ENCODE results near the gene ZNF570. TPM values are rescaled to one million over a fixed set of nuclear protein-coding genes. Genes with fewer than 3 reads are reported as not detected.

The ZNF570 gene
- total RNA-seq, result 9.1 and 11.0 TPM in 2 replicates

DNA sequence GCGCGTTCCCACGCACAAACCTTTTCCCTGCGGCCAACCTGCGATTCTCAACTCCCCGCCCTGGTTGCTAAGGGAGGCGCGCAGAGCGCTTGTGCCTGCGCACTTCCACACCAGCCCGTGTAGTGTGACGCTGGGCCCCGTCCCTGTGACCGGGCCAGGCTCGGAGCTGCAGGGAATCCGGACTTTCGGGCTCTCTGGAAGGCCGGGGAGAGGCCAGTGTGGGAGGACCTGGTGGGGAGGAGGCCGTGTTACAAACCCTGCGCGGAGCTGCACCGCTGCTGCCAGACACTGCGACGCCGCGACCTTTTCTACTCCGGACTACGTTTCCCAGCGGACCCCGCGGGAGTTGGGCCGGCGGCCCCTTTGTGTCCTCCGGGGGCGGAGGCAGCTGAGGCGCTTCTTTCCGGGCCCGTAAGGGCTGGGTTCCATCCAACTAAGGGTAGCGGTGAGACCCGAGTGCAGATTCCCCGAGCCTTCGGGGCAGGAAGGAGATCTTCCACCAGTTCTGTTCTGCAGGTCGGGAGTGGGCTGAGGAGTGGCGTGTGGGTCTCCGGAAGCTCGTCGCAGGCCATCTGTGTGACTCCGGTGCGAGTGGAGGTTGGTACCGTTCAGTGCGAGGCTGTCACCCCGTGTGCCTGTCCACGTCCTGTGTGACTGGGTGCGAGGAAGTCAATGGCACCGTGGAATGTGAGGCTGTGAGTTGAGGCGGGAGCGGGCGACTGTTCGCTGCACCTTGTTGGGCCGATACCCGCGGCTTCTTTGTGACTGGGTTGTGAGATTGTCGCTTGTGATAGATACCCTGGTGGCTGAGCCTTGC is at the start of gene ZNF570:
ZNF570 (plus strand) TSS at position 396 of the 817 bp plus-strand sequence. CDS start 999 bp downstream, outside the sequence.

DNA sequence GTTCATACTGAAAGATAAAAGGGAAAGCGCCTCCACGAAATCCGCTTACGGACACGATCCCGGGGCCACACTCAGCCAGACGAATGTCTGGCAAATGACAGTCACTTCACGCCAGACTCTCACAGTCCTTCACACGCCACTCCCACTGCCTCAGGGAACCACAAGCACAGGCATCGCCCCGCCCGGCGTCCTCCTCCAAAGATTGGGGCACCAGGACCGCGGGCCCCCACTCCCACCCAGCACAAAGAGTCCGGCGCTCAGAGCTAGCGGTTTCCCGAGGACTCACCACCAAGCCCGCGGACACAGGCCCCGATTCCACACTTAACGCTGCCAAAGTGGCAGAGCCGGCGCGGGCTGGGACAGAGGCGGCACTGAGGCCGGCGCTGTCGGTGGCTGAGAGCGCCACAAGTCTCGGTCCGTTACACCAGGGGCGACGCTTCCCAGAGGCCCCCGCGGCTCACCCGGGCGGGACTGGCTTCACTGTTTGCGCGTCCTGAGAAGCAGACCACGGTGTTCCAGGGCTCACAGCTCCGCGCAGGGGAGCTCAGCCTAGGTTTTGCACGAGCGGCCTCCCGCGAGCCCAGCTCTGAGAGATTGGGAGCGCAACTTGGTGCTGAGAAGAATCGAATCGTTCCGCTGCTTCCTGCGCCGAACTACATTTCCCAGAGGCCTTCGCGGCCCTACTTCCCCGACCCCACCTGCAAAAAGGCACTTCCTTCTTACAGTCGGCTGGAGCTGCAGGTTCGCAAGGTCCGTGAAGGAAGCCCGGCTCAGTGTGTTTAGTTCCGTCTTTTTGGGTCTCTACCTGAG is 2.2 kb upstream of the ZNF570 start, which contains the start of gene ZNF569:
ZNF569 (minus strand) TSS at position 647 of the 810 bp plus-strand sequence. CDS start 22,523 bp downstream, outside the sequence.

DNA sequence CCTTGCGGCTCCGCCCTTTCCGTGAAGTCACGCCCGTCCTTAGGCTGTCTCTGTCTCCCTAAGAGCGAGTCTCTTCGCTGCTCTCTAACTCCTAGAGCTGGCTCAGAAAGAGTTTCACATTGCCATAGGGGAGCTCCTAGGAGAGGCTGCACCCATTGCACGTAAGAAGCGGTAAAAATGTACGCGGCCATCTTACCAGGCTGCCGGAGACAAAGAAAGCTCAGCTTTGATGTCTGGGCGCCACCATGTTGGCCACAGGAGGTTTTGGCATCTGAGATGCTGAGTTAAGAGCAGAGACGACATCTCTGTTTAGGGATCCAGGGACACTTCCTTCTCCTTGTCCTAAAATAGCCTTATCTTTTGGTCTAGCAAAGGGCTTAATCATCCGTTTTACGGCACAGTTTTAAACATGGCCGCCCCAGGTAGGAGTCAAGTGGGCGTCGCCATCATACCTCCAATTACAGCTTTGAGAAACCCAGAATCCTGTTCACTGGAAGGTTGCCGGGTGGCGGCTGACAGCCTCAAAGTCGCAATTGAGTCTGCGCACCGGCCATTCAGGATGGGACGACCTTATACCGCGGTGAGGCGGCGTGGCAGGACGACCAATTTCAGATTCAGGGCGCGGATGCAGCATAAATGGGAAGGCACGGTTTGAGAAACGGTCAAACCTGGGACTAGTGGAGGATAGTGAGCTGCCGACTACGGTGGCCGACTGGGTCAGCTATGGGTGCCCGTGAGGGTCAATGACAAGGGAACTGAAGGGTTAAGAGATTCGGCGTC is 37.4 kb downstream of the ZNF570 start, which contains the start of gene ZNF793:
ZNF793 (plus strand) TSS at position 553 of the 780 bp plus-strand sequence. CDS start 16,501 bp downstream, outside the sequence.

Other genes starting within 250 kb of the ZNF570 start
- 4.2 and 4.8 TPM in 2 replicates for gene ZNF527, start 98.3 kb upstream of the ZNF570 start, total RNA-seq
- gene ZNF569, start 1.9 kb upstream of the ZNF570 start, total RNA-seq, result 9.7 and 11.0 TPM in 2 replicates
- gene ZNF793, start 37.6 kb downstream of the ZNF570 start, total RNA-seq, result 1.5 and 2.5 TPM in 2 replicates
- gene ZNF571, start 125.4 kb downstream of the ZNF570 start, total RNA-seq, result 3.2 and 4.2 TPM in 2 replicates
- 0.28 and 0.89 TPM in 2 replicates for gene ZNF540, start 125.5 kb downstream of the ZNF570 start, total RNA-seq
- gene ZFP30, start 186.1 kb downstream of the ZNF570 start, total RNA-seq, result 18.2 and 19.9 TPM in 2 replicates

All from smooth muscle cell of the umbilical artery (primary cell).